GM23338 (cell line): Measurements from ENCODE around the gene NCR2. TPM values are rescaled to one million over a fixed set of nuclear protein-coding genes. Genes with fewer than 3 reads are reported as not detected.

Experiments
- ATAC-seq: fragments of 200-7000 bp; cut with Tn5 transposase; 3 replicates; pipeline ENCODE4 v1.9.1; 2020
- DNase-seq: peaks from one replicate; pipeline ENCODE4 v3.0.0-alpha.2; 2015; ENCODE audit warnings: low spot score
- H2AFZ ChIP-seq: fragments of 200-600 bp; sonication (generic); 2 replicates; pipeline ENCODE4 v1.8.0; 2016; ENCODE audit warnings: antibody characterized with exemption, mild to moderate bottlenecking, moderate library complexity
- H3F3A ChIP-seq: fragments of 200-600 bp; sonication (generic); replicated peaks from 2 replicates; pipeline ENCODE4 v1.8.0; 2017; ENCODE audit warnings: antibody characterized with exemption, mixed run types, low read depth
- H3K27ac ChIP-seq: fragments of 200-600 bp; sonication (generic); 2 replicates; pipeline ENCODE4 v1.6.1; 2016; ENCODE audit warnings: low read depth
- H3K27me3 ChIP-seq: fragments of 200-600 bp; sonication (generic); 2 replicates; pipeline ENCODE4 v1.8.0; 2016; ENCODE audit warnings: mild to moderate bottlenecking, mixed run types, moderate library complexity; ENCODE audit not compliant: insufficient read depth
- H3K36me3 ChIP-seq: fragments of 200-600 bp; sonication (generic); 2 replicates; pipeline ENCODE4 v1.8.0; 2016; ENCODE audit warnings: mild to moderate bottlenecking; ENCODE audit not compliant: insufficient read depth
- H3K4me1 ChIP-seq: fragments of 200-600 bp; sonication (generic); 2 replicates; pipeline ENCODE4 v1.8.0; 2016; ENCODE audit warnings: mild to moderate bottlenecking, moderate library complexity; ENCODE audit not compliant: insufficient read depth
- H3K4me2 ChIP-seq: fragments of 200-600 bp; sonication (generic); 2 replicates; pipeline ENCODE4 v1.7.1; 2017; ENCODE audit warnings: mixed run types
- H3K4me3 ChIP-seq: fragments of 200-600 bp; sonication (generic); 2 replicates; pipeline ENCODE4 v1.6.1; 2016; ENCODE audit warnings: mixed run types
- H3K79me2 ChIP-seq: fragments of 200-600 bp; sonication (generic); replicated peaks from 2 replicates; pipeline ENCODE4 v1.8.0; 2017; ENCODE audit warnings: mild to moderate bottlenecking; ENCODE audit not compliant: insufficient read depth
- H3K9me2 ChIP-seq: fragments of 200-600 bp; sonication (generic); 2 replicates; pipeline ENCODE4 v1.8.0; 2017; ENCODE audit not compliant: insufficient read depth
- H4K20me1 ChIP-seq: fragments of 200-600 bp; sonication (generic); replicated peaks from 2 replicates; pipeline ENCODE4 v1.8.0; 2017; ENCODE audit warnings: mild to moderate bottlenecking; ENCODE audit not compliant: insufficient read depth
- H3K27ac Mint-ChIP-seq: 2 replicates; pipeline ENCODE4 v1.8.0; 2020; ENCODE audit warnings: inconsistent platforms, mild to moderate bottlenecking, moderate library complexity, mixed read lengths
- H3K27me3 Mint-ChIP-seq: 3 replicates; pipeline ENCODE4 v1.8.0; 2022; ENCODE audit warnings: low read depth, mild to moderate bottlenecking, moderate library complexity, mixed read lengths, inconsistent platforms; ENCODE audit not compliant: insufficient read depth, poor library complexity
- H3K36me3 Mint-ChIP-seq: 3 replicates; pipeline ENCODE4 v1.8.0; 2021; ENCODE audit warnings: low read depth, mild to moderate bottlenecking, inconsistent platforms, moderate library complexity, mixed read lengths
- H3K4me1 Mint-ChIP-seq: 3 replicates; pipeline ENCODE4 v1.8.0; 2020; ENCODE audit warnings: mild to moderate bottlenecking, inconsistent platforms, mixed read lengths
- H3K4me3 Mint-ChIP-seq: 3 replicates; pipeline ENCODE4 v1.8.0; 2021; ENCODE audit warnings: moderate library complexity, mild to moderate bottlenecking, inconsistent platforms, mixed read lengths
- H3K9me3 Mint-ChIP-seq: 3 replicates; pipeline ENCODE4 v1.8.0; 2020; ENCODE audit warnings: moderate library complexity, mild to moderate bottlenecking, inconsistent platforms, mixed read lengths
- CREB1 ChIP-seq: fragments of 250-450 bp; sonication (Bioruptor Pico); IDR thresholded peaks from 2 replicates; pipeline ENCODE4 v1.5.0; 2020; ENCODE audit warnings: low read depth, mild to moderate bottlenecking, moderate library complexity
- CTCF ChIP-seq, 2 experiments: fragments of 200-600 bp in 1 of 2; sonication (generic) in 1 of 2; conservative IDR thresholded peaks; 2 replicates each; pipeline versions ENCODE4 v1.5.1 to v1.6.1; 2016 to 2017; ENCODE audit warnings: antibody characterized with exemption in 2 of 2, low read depth in 2 of 2, mild to moderate bottlenecking in 2 of 2, moderate library complexity in 1 of 2
- ETS1 ChIP-seq: IDR thresholded peaks from 2 replicates; pipeline ENCODE4 v1.6.1; 2016; ENCODE audit warnings: antibody characterized with exemption
- EZH2 ChIP-seq: fragments of 200-600 bp; sonication (generic); IDR thresholded peaks from one replicate; pipeline ENCODE4 v1.8.0; 2017; ENCODE audit warnings: antibody characterized with exemption, mild to moderate bottlenecking, low read depth; ENCODE audit not compliant: unreplicated experiment
- EZH2phosphoT487 ChIP-seq: fragments of 200-600 bp; sonication (generic); IDR thresholded peaks from one replicate; pipeline ENCODE4 v1.8.1; 2018; ENCODE audit warnings: antibody characterized with exemption; ENCODE audit not compliant: unreplicated experiment
- JUNB ChIP-seq: IDR thresholded peaks from one replicate; pipeline ENCODE4 v1.6.1; 2016; ENCODE audit warnings: antibody characterized with exemption; ENCODE audit not compliant: unreplicated experiment
- NANOG ChIP-seq: IDR thresholded peaks from 2 replicates; pipeline ENCODE4 v1.6.1; 2016; ENCODE audit warnings: antibody characterized with exemption, borderline replicate concordance
- POLR2AphosphoS5 ChIP-seq: IDR thresholded peaks from 2 replicates; pipeline ENCODE4 v1.6.1; 2016; ENCODE audit warnings: antibody characterized with exemption, low read depth
- REST ChIP-seq: IDR thresholded peaks from one replicate; pipeline ENCODE4 v1.6.1; 2018; ENCODE audit warnings: antibody characterized with exemption; ENCODE audit not compliant: unreplicated experiment
- STAT1 ChIP-seq: IDR thresholded peaks from one replicate; pipeline ENCODE4 v1.6.1; 2016; ENCODE audit warnings: antibody characterized with exemption; ENCODE audit not compliant: unreplicated experiment
- ZNF114 ChIP-seq: fragments of 250-450 bp; sonication (Bioruptor Pico); IDR thresholded peaks from 2 replicates; pipeline ENCODE4 v1.5.0; 2020; ENCODE audit warnings: mild to moderate bottlenecking, moderate library complexity
- ZNF331 ChIP-seq: fragments of 250-450 bp; sonication (Bioruptor Pico); IDR thresholded peaks from 2 replicates; pipeline ENCODE4 v1.5.0; 2020; ENCODE audit warnings: low read depth, mild to moderate bottlenecking, moderate library complexity
- ZNF462 ChIP-seq: fragments of 250-450 bp; sonication (Bioruptor Pico); IDR thresholded peaks from 2 replicates; pipeline ENCODE4 v1.5.0; 2020; ENCODE audit warnings: mild to moderate bottlenecking, moderate library complexity
- polyA plus RNA-seq: library from polyadenylated mRNA; unstranded; fragments of >200 nt; fragmentation: Nextera tagmentation; extraction: Ambion mirVana; gene quantifications from 2 replicates; pipeline ENCODE4 v1.2.1, GENCODE V29; 2016
- total RNA-seq: library from RNA; depleted of rRNA; stranded (reverse); fragments of >200 nt; shearing (Covaris generic); gene quantifications from 2 replicates; pipeline ENCODE4 v1.2.3, GENCODE V29; 2014

The NCR2 gene
- total and polyA plus RNA-seq, 2 experiments from 2014 or later = not detected

- Histone ChIP-seq H3F3A (no peaks in the 10 kb centered on the region), H4K20me1 (no peaks in the 10 kb centered on the region), H3K79me2 (no peaks in the 10 kb centered on the region), H2AFZ (no peak overlapping the region), H3K4me2 (no peak overlapping the region), H3K27ac (no peak overlapping the region), H3K36me3 (no peaks in the 10 kb centered on the region), H3K4me3 (no peak overlapping the region), H3K27me3 (no peaks in the 10 kb centered on the region), H3K9me2 (no peaks in the 10 kb centered on the region), H3K4me1 (no peaks in the 10 kb centered on the region)
- no peaks in the 10 kb centered on the region; the same call in 2 of the 3 replicates for H3K4me1 Mint-ChIP-seq
- no peak overlapping the region for H3K27ac Mint-ChIP-seq
- H3K9me3 Mint-ChIP-seq = peaks cover 24% of the 10 kb centered on the region
- no peak for DNase-seq
- TF ChIP-seq ZNF462 (CRISPR knock-in tag) (no peak), EZH2phosphoT487 (no peak), CREB1 (CRISPR knock-in tag) (no peak), STAT1 (no peak), ZNF331 (no peak), REST (no peak), EZH2 (no peak), ZNF114 (CRISPR knock-in tag) (no peak), JUNB (no peak), ETS1 (no peak), POLR2AphosphoS5 (no peak), NANOG (no peak), CTCF (conservative IDR thresholded peaks at IDR 0.05; ENCODE audit: low read depth in 2 of 2) (no peak)
- peaks cover 10% of the 10 kb centered on the region; the same call in 1 of the 3 replicates for H3K36me3 Mint-ChIP-seq
- H3K27me3 Mint-ChIP-seq = peaks cover 3% of the 10 kb centered on the region
- no peak overlapping the region for H3K4me3 Mint-ChIP-seq
- no peak for ATAC-seq
Measured at GRCh38 chr6:41355952-41356351, 20.5 kb downstream of the NCR2 start.
